ENCODE results near the gene GAGE12G. TPM values are rescaled to one million over a fixed set of nuclear protein-coding genes. Genes with fewer than 3 reads are reported as not detected.

GAGE12G gene
- total RNA-seq, 1 donor from 2014 or later, result not detected

DNA sequence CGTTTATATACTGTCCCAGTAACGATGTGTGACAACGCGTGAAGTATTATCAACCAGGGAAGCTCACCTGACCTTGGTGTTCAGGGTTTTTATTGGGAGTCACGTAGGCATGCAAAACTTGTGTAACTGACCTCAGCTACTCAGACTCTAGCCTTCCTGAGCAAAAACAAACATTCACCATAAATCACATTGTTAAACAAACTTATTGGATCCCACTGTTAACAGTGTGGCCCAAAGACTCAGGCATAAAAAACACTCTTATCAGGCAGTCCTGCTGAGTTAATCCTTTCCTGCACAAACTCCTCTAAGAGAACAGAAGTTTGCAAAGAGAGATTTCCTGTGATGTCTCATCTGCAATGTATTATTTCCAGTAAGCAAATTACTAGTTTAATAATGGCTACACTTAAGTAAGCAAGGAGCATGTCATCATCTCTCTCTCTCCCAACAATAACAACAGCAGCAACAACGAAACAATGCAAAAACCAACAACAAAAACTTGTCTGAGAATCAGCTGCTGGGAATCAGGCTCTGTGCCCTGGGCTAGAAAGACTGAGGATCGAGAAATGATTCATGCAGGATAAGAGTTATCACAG, 40.6 kb downstream of the GAGE12G start:
- Mint-ChIP-seq H3K9me3 (no peaks in the 10 kb centered on the region), H3K27ac (no peak overlapping the region), H3K4me1 (ENCODE audit: low read depth) (no peaks in the 10 kb centered on the region), H3K27me3 (ENCODE audit: low read depth) (no peaks in the 10 kb centered on the region), H3K36me3 (ENCODE audit: low read depth) (no peaks in the 10 kb centered on the region), H3K4me3 (ENCODE audit: low read depth) (no peak overlapping the region)
- DNase-seq (ENCODE audit: low spot score), result no peak
- intact Hi-C loops (cut with micrococcal nuclease), result no loop called here

DNA sequence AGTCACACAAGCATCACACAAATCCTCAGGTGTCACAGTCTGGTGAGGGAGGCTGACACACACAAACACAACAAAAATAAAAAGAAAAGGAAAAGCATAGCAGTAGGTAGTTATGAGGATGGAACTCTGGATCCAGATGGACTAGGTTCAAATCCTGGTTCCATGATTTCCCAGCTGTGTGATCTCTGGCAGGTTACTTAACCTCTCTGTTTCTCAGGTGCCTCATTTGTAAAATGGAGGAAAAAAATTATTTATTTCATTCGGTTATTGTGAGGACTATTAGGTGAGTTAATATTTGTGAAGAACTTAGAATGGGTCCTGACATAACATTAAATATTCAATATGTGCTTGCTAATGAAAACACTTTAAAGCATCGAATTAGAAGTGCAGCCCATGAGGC, 48.4 kb downstream of the GAGE12G start:
- intact Hi-C loops (cut with micrococcal nuclease), result no loop called here
- no peaks in the 10 kb centered on the region for H3K9me3 Mint-ChIP-seq
- H3K27ac Mint-ChIP-seq, result no peak overlapping the region

More for the DNA sequence above, 48.4 kb downstream of the GAGE12G start:
- Mint-ChIP-seq H3K4me3 (ENCODE audit: low read depth) (no peak overlapping the region), H3K36me3 (ENCODE audit: low read depth) (no peaks in the 10 kb centered on the region), H3K27me3 (ENCODE audit: low read depth) (no peaks in the 10 kb centered on the region), H3K4me1 (ENCODE audit: low read depth) (no peaks in the 10 kb centered on the region)
- DNase-seq (ENCODE audit: low spot score), result no peak

Other genes with a start within 250 kb of the GAGE12G start
- gene GAGE12J, start 248.4 kb upstream of the GAGE12G start, total RNA-seq, result not detected in 2 replicates
- gene GAGE13, start 238.8 kb upstream of the GAGE12G start, total RNA-seq, result not detected in 2 replicates
- gene GAGE12C, start 38.2 kb upstream of the GAGE12G start, total RNA-seq, result not detected in 2 replicates
- gene GAGE12D, start 28.7 kb upstream of the GAGE12G start, total RNA-seq, result not detected in 2 replicates
- not detected in 2 replicates for gene GAGE12E, start 19.1 kb upstream of the GAGE12G start, total RNA-seq
- not detected in 2 replicates for gene GAGE12F, start 9.6 kb upstream of the GAGE12G start, total RNA-seq
- gene GAGE12H, start 9.5 kb downstream of the GAGE12G start, total RNA-seq, result not detected in 2 replicates
- gene GAGE2A, start 19.1 kb downstream of the GAGE12G start, total RNA-seq, result not detected in 2 replicates
- not detected in 2 replicates for gene GAGE1, start 28.6 kb downstream of the GAGE12G start, total RNA-seq
- gene PAGE1, start 125.6 kb downstream of the GAGE12G start, total RNA-seq, result not detected in 2 replicates

All from activated T-helper 2 cell treated with anti-CD3 and anti-CD28 coated beads, Interferon-gamma antibody, Interleukin-2, Interleukin-4, amounts not matched to agents 10 μg/mL and 5 μg/mL and 100 μg/mL, durations not matched to agents 14 hours and 24 hours and 36 hours (primary cell).